Breast epithelium (tissue), 3 donors: Measurements from ENCODE around the gene CHSY1.

Experiments
- CTCF ChIP-seq, 3 donors: fragments of 450-650 bp; IDR thresholded peaks; one replicate each; pipeline ENCODE4 v1.5.1; 2016 to 2017; ENCODE audit warnings: antibody characterized with exemption in 3 of 3, mild to moderate bottlenecking in 3 of 3, moderate library complexity in 3 of 3
- POLR2A ChIP-seq: fragments of 450-650 bp; IDR thresholded peaks from one replicate; pipeline ENCODE4 v1.6.1; 2016; ENCODE audit warnings: antibody characterized with exemption, mild to moderate bottlenecking, moderate library complexity
- POLR2AphosphoS5 ChIP-seq, 3 donors: sonication (generic); formaldehyde crosslinking; IDR thresholded peaks; one replicate each; pipeline ENCODE4 v1.6.1; 2017; ENCODE audit warnings: antibody characterized with exemption in 3 of 3

- TF ChIP-seq POLR2AphosphoS5 (IDR thresholded peaks at IDR 0.05): no peak
- no peak for TF ChIP-seq CTCF (IDR thresholded peaks at IDR 0.05)
- no peak for TF ChIP-seq POLR2A
Measured at GRCh38 chr15:101206176-101206591, 45.7 kb downstream of the CHSY1 start.
